ENCODE measurements around the gene SERPINB10. TPM values are rescaled to one million over a fixed set of nuclear protein-coding genes. Genes with fewer than 3 reads are reported as not detected.
A peak's percentile ranks its signal among the peaks of the same experiment; 100 is the strongest.

Gene SERPINB10
- total and polyA plus RNA-seq, 4 donors = 0.63 to 0.96 (median 0.64) TPM; not detected in 1

DNA sequence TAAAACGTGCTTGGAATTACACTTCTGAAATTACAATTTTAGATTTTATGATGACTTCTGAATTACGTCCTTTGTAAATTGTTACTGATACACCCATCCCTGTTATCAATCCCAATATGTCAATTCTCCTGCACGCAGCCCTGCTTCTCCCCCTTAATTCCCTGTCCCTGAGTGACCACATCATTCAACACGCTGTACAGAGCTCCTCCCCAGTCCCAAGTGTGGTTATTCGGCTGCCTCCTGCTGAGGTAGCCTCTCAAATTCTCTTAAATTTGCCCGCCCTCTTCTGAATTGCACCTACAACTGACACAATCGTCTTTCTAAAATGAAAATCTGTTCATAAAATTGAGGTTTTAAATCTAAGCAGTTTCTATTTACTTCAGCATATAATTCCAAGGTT is 72.3 kb downstream of the SERPINB10 start:
- WGBS, 2 donors = 68 to 75% methylated on average over 7 of the region's 7 CpGs
- ATAC-seq (ENCODE audit: insufficient read depth, low FRiP score) (no peak), DNase-seq (no peak)
- Histone ChIP-seq H3K27ac (ENCODE audit: low read depth in 1 of 2, low read length in 1 of 2) (peak overlapping the region in 1 of 2 donors; percentile 76), H3K9me3 (ENCODE audit: control insufficient read depth in 4 of 4, insufficient read depth in 3 of 4, low read length in 3 of 4) (no peaks in the 10 kb centered on the region), H3K9ac (ENCODE audit: insufficient read depth in 1 of 2, low read length in 2 of 2) (no peak overlapping the region), H3K36me3 (ENCODE audit: control insufficient read depth in 4 of 4, insufficient read depth in 4 of 4, low read length in 4 of 4) (peaks cover 0 to 23% (median 11%) of the 10 kb centered on the region in 4 donors), H3K4me3 (no peak overlapping the region), H3K4me1 (ENCODE audit: control insufficient read depth in 5 of 5, insufficient read depth in 5 of 5, low read length in 5 of 5) (peaks cover 0 to 5% (median 0%) of the 10 kb centered on the region in 5 donors), H3K27me3 (ENCODE audit: control insufficient read depth in 3 of 3, insufficient read depth in 3 of 3, low read length in 2 of 3) (no peaks in the 10 kb centered on the region)
- TF ChIP-seq, protein P1, sequence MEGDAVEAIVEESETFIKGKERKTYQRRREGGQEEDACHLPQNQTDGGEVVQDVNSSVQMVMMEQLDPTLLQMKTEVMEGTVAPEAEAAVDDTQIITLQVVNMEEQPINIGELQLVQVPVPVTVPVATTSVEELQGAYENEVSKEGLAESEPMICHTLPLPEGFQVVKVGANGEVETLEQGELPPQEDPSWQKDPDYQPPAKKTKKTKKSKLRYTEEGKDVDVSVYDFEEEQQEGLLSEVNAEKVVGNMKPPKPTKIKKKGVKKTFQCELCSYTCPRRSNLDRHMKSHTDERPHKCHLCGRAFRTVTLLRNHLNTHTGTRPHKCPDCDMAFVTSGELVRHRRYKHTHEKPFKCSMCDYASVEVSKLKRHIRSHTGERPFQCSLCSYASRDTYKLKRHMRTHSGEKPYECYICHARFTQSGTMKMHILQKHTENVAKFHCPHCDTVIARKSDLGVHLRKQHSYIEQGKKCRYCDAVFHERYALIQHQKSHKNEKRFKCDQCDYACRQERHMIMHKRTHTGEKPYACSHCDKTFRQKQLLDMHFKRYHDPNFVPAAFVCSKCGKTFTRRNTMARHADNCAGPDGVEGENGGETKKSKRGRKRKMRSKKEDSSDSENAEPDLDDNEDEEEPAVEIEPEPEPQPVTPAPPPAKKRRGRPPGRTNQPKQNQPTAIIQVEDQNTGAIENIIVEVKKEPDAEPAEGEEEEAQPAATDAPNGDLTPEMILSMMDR (IDR thresholded peaks at IDR 0.05; ENCODE audit: control extremely low read depth, extremely low read depth) = no peak

DNA sequence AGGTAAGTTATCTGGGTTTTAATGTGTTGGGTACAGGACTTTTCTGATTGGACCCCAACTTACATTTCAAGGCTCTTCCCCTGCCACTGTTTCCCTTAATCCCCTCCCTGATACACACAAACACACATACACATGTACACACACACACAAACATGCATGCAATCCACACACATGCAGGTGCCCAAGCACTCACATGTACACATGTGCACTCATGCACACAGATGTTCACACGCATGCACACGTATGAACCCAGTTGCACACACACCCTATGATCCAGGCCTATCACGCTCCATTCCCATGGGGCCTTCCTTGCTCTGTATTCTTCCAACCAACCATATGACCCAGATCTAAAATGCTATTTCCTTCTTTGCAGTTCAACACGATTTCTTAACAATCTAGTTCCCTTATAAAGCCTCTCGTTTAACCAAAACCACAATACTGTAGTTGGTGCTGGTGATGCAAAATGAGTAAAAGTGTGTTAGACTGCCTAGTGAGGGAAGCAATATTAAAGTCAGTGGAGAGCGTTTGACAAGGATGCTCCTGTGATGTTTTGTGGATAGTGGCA is 73.2 kb downstream of the SERPINB10 start:
- Histone ChIP-seq H3K27me3 (ENCODE audit: control insufficient read depth in 3 of 3, insufficient read depth in 3 of 3, low read length in 2 of 3) (no peaks in the 10 kb centered on the region), H3K27ac (ENCODE audit: low read depth in 1 of 2, low read length in 1 of 2) (peak overlapping the region in 1 of 2 donors; percentile 45), H3K9ac (ENCODE audit: insufficient read depth in 1 of 2, low read length in 2 of 2) (no peak overlapping the region), H3K9me3 (ENCODE audit: control insufficient read depth in 4 of 4, insufficient read depth in 3 of 4, low read length in 3 of 4) (no peaks in the 10 kb centered on the region), H3K4me1 (ENCODE audit: control insufficient read depth in 5 of 5, insufficient read depth in 5 of 5, low read length in 5 of 5) (peaks cover 0 to 5% (median 0%) of the 10 kb centered on the region in 5 donors), H3K4me3 (no peak overlapping the region), H3K36me3 (ENCODE audit: control insufficient read depth in 4 of 4, insufficient read depth in 4 of 4, low read length in 4 of 4) (peaks cover 0 to 29% (median 13%) of the 10 kb centered on the region in 4 donors)
- no peak for ATAC-seq (ENCODE audit: insufficient read depth, low FRiP score)
- no peak for DNase-seq
- TF ChIP-seq, protein P1 (IDR thresholded peaks at IDR 0.05; ENCODE audit: control extremely low read depth, extremely low read depth) = no peak
- 39 to 74% methylated on average over 6 of the region's 6 CpGs for WGBS, 2 donors

- H3K9me3 ChIP-seq (ENCODE audit: control insufficient read depth in 4 of 4, insufficient read depth in 3 of 4, low read length in 3 of 4) = no peaks in the 10 kb centered on the region
These were observed 74.0 kb downstream of the SERPINB10 start for GRCh38 chr18:63981719-63982118.

More at GRCh38 chr18:63981719-63982118, 74.0 kb downstream of the SERPINB10 start:
- TF ChIP-seq, protein P1 (IDR thresholded peaks at IDR 0.05; ENCODE audit: control extremely low read depth, extremely low read depth) = no peak
- Histone ChIP-seq H3K27me3 (ENCODE audit: control insufficient read depth in 3 of 3, insufficient read depth in 3 of 3, low read length in 2 of 3) (no peaks in the 10 kb centered on the region), H3K9ac (ENCODE audit: insufficient read depth in 1 of 2, low read length in 2 of 2) (no peak overlapping the region), H3K36me3 (ENCODE audit: control insufficient read depth in 4 of 4, insufficient read depth in 4 of 4, low read length in 4 of 4) (peaks cover 0 to 31% (median 13%) of the 10 kb centered on the region in 4 donors), H3K4me3 (no peak overlapping the region), H3K4me1 (ENCODE audit: control insufficient read depth in 5 of 5, insufficient read depth in 5 of 5, low read length in 5 of 5) (peaks cover 0 to 5% (median 0%) of the 10 kb centered on the region in 5 donors), H3K27ac (ENCODE audit: low read depth in 1 of 2, low read length in 1 of 2) (no peak overlapping the region)
- DNase-seq (no peak), ATAC-seq (ENCODE audit: insufficient read depth, low FRiP score) (no peak)
- 49 to 65% methylated on average over 2 of the region's 2 CpGs for WGBS, 2 donors

All from lung (tissue), 12 donors.